NB4 (cell line): ENCODE measurements around the gene LITAFD.

Source experiments
- CTCF ChIP-seq: IDR thresholded peaks from one replicate; pipeline ENCODE4 v1.5.1; 2012; ENCODE audit warnings: low read depth, low read length
- MAX ChIP-seq: IDR thresholded peaks from 2 replicates; pipeline ENCODE4 v1.6.1; 2011; ENCODE audit warnings: low read depth, low read length

- TF ChIP-seq MAX (no peak), CTCF (no peak)
Observed at GRCh38 chr16:8928467-8928957, 46.4 kb downstream of the LITAFD start.
